GM21723 (cell line): Measurements from ENCODE around the gene PBX2.
"Not testable (repeated sequence)": the region's sequence is repeated elsewhere in the genome, so short reads cannot be mapped to it uniquely, and the experiment has no call there.

ENCODE experiments used
- ATAC-seq: cut with Tn5 transposase; IDR thresholded peaks from one replicate; pipeline ENCODE4 v1.9.1; 2021; ENCODE audit warnings: mild to moderate bottlenecking, moderate library complexity; ENCODE audit not compliant: unreplicated experiment

PBX2 gene

GRCh38 chr6:32203426-32204267 is 13.6 kb upstream of the PBX2 start:
- no peak for ATAC-seq

DNA sequence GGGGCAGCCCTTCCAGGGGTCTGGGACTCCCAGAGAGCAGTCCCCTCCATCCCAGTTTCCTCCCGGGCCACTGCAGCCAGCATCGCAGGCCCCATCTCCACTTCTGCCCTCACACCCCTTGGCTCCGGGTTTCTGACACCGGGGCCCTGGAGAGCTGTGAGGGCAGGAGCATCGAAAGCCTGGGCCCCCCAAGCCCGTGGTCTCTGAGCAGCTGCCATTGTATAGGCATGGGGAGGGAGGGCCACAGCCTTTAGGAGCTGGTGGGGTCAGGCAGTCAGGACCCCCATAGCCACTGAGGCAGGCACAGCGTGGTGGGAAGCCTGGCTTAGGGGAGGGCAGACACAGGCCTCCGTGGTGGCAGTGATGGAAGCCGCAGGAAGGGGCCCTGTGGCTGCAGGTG is 12.2 kb upstream of the PBX2 start:
- ATAC-seq: no peak

GRCh38 chr6:32200711-32201475 is 10.9 kb upstream of the PBX2 start:
- no peak for ATAC-seq

DNA sequence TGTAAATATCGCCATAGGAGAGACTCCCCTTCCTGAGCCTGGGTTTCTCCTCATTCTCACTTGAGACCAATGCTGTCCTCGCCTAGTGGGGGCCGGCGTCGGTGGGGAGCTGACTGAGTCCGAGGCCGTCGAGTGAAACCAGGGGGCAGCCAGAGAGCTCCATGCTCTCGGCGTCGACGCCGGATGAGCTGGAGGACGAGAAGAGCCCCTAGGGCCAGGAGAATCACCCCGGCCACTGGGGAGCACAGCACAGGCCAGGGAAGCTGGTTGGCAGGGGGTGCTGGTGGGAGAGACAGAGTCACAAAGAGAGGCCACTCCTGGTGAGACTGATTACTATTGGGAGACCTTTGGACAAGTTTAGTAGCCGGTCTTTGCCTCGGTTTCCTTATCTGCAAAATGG is 8.9 kb upstream of the PBX2 start:
- ATAC-seq: no peak

DNA sequence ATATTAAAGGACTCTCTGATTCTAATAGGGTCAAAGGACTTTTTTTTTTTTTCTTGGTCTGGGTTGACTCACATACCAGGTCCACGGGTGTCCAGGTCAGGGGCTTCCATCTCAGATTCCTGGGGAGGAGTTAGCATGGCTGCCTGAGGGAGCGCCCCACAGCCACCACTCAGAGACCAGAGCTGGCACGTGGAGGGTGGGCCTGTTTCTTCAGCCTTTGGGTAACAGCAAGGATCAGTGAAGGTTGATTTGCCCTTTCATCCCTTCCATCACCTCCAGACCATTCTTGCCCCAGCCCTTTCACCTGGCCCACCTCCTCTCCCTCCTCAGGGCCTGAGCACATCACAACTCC is 8.3 kb upstream of the PBX2 start:
- no peak for ATAC-seq

GRCh38 chr6:32196682-32197616 is 6.9 kb upstream of the PBX2 start:
- ATAC-seq: no peak

GRCh38 chr6:32195902-32196681 is 6.1 kb upstream of the PBX2 start:
- ATAC-seq: peak; percentile 75

- peak; percentile 74 for ATAC-seq
Measured at GRCh38 chr6:32195652-32195901, 5.6 kb upstream of the PBX2 start.

DNA sequence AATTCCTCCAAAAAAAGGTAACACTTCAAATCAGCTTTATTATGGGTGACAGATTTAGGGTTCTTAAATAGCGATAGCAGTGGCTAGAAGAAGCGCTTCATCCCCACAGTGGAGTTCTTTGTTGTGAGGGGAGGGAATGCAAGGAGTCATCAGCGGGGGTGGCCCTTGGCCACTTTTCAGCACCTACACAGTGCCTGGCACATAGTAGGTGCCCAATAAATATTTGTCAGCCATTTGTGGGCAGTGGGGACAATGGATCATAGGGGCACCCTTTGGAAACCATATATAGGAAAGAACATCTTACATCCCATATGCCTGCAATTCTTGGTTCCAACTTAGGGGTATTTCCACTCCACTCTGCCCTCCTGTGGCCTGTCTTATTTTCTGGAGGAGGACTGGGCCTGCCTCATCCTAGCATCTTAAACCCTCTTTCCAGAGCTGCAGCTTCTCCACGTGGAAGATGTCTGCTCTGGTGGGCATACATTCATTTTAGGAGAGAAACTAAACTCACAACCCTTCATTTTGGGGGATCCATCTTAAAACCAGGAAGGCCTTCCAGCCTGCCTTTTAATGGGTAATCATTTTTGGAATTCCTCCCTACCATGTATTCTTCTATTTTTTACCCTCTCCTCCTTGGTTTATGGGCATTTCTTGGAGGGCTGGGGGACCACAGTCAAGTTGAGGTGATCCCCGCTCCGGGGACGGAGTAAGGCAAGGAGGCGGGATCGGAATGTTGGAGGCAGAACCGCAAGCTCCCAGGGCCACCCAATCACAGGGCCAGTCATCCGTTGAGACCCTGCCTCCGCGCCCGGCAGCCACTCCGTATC is 5.0 kb upstream of the PBX2 start:
- no peak for ATAC-seq

GRCh38 chr6:32194388-32194787 is 4.4 kb upstream of the PBX2 start:
- no peak for ATAC-seq

DNA sequence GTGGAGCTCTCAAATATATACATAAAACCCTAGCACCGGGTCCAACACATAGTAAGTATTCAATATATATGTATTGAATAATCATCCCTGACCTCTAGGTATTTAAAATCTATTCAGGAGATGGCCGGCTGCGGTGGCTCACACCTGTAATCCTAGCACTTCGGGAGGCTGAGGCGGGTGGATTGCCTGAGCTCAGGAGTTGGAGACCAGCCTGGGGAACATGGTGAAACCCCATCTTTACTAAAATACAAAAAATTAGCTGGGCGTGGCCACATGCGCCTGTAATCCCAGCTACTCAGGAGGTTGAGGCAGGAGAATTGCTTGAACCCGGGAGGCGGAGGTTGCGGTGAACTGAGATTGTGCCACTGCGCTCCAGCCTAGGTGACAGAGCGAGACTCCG is 3.1 kb upstream of the PBX2 start:
- ATAC-seq: not testable (repeated sequence)

DNA sequence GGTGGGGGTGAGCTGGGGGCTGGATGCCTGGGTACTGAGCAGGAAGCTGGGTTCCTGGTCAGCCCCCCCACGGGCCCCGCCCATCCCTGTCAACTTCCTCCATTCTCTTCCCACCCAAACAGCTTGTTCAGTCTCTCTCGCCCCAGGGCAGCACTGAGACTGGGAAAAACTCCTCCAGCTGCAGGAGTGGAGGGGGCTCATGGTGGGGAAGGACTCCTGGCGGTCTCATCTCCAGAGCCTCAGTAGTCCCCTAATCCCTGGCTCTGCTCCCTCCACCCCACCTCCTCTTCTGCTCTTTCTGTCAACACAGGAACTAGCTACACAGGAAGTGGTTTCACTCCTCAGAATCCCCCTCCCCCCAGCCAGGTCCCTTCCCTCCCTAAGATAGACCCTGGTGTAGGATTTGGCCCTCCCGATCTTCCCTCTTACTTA is 2.6 kb upstream of the PBX2 start, which contains the start of gene GPSM3:
Gene GPSM3, minus strand, starts transcription at position 36 of the 432 bp plus-strand sequence. CDS start 130 bp downstream, outside the sequence.
- ATAC-seq: no peak

- ATAC-seq: no peak
Measured at GRCh38 chr6:32191696-32192607, 1.9 kb upstream of the PBX2 start.

GRCh38 chr6:32190911-32191677 is 1.1 kb upstream of the PBX2 start:
- no peak for ATAC-seq

DNA sequence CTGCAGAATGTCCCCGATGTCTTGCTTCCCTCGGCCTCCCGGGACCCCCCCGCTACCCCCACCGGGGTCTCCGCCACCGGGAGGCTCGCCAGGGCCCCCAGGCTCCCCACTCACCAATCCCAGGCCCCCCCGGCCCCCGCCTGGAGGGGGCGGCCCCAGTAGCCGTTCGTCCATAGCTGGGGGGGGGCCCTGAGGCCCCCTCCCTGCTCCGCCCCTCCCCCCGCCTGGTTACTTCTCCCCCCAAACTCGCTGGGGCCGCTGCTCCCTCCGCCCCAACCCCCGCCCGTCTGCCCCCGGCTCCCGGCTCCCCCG is 304 bp downstream of the PBX2 start:
- ATAC-seq: no peak

DNA sequence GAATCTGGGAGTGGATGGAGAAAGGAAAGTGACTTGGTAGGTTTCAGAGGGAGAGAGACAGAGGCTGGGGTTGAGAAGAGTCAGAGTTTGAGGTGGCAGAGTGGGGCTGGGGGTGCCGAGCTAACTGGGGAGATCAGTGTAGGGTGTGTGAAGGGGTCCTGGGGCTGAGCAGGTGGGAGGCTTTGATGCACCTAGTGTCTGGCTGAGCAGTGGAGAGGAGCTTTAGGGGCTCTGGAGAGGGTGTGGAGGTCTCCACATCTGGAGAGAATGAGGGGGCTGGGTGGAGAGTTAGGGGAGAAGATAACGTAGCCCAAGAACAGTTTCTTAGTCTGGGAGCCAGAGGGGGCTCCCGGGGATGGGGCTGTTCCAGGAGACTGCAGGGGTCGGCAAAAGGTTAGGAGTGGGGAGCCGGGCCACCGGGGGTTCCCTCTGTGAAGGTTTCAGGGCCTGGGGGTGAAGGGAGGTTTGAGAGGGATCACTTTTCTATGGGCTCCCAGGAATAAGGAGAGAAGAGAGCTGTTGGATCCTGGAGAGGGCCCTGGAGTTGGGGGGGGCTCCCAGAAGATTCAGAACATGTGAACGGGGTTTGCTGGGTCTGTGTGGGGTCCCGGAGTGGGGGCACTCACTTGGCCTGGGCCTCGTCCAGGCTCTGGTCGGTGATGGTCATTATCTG is 797 bp downstream of the PBX2 start:
- ATAC-seq: no peak

- no peak for ATAC-seq
Measured at GRCh38 chr6:32188381-32189068, 1.5 kb downstream of the PBX2 start.
